Neutrophil (primary cell): ENCODE measurements around the gene SDK2.

Source experiments
- H3K27ac ChIP-seq: fragments of 200-600 bp; sonication (generic); 2 replicates; pipeline ENCODE4 v1.5.1; 2016; ENCODE audit warnings: mild to moderate bottlenecking, moderate library complexity
- H3K27me3 ChIP-seq: fragments of 200-600 bp; sonication (generic); 2 replicates; pipeline ENCODE4 v1.6.0; 2016; ENCODE audit warnings: mild to moderate bottlenecking
- H3K36me3 ChIP-seq: fragments of 200-600 bp; sonication (generic); 2 replicates; pipeline ENCODE4 v1.5.1; 2017
- H3K4me1 ChIP-seq, 2 experiments: fragments of 200-600 bp in 1 of 2; sonication (generic) in 1 of 2; 1 replicate in 1 of 2; 2 replicates in 1 of 2; pipeline versions ENCODE4 v1.5.1 to v1.6.1; 2013 to 2016; ENCODE audit warnings: low read depth in 1 of 2, low read length in 1 of 2, mild to moderate bottlenecking in 1 of 2, moderate library complexity in 1 of 2; ENCODE audit not compliant: control insufficient read depth in 1 of 2, insufficient read depth in 1 of 2
- H3K4me3 ChIP-seq, 2 experiments: fragments of 200-600 bp in 1 of 2; sonication (generic) in 1 of 2; 1 replicate in 1 of 2; 2 replicates in 1 of 2; pipeline ENCODE4 v1.5.1; 2013 to 2016; ENCODE audit warnings: low read depth in 1 of 2, low read length in 1 of 2, mild to moderate bottlenecking in 1 of 2, moderate library complexity in 1 of 2
- H3K9me3 ChIP-seq: fragments of 200-600 bp; sonication (generic); 2 replicates; pipeline ENCODE4 v1.5.1; 2016
- TF ChIP-seq, protein P1 (sequence below): fragments of 200-600 bp; sonication (generic); IDR thresholded peaks from 2 replicates; pipeline ENCODE4 v1.5.1; 2016; ENCODE audit warnings: antibody characterized with exemption

SDK2 gene

DNA sequence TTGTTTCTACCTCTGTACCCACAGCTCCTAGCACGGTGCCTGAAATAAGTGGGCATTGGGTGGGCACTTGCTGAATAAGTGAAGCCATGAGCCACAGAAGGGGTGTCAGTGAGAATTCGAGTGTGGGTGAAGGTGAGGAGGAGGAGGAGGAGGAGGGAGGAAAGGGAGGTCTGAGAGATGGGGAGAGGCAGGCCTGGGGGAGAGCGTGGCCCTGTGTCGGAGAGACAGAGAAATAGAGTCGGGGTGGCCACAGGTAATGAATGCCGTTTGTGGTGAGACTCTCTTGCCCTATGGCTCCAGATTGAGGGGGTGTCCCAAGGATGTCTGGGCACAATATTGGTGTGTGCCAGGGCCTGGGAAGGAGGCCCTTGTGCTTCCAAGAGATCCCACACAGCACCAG, 49.2 kb downstream of the SDK2 start:
- H3K27ac ChIP-seq: no peak overlapping the region
- H3K27me3 ChIP-seq: peaks cover 36% of the 10 kb centered on the region
- H3K4me1 ChIP-seq: no peaks in the 10 kb centered on the region
- TF ChIP-seq, protein P1, sequence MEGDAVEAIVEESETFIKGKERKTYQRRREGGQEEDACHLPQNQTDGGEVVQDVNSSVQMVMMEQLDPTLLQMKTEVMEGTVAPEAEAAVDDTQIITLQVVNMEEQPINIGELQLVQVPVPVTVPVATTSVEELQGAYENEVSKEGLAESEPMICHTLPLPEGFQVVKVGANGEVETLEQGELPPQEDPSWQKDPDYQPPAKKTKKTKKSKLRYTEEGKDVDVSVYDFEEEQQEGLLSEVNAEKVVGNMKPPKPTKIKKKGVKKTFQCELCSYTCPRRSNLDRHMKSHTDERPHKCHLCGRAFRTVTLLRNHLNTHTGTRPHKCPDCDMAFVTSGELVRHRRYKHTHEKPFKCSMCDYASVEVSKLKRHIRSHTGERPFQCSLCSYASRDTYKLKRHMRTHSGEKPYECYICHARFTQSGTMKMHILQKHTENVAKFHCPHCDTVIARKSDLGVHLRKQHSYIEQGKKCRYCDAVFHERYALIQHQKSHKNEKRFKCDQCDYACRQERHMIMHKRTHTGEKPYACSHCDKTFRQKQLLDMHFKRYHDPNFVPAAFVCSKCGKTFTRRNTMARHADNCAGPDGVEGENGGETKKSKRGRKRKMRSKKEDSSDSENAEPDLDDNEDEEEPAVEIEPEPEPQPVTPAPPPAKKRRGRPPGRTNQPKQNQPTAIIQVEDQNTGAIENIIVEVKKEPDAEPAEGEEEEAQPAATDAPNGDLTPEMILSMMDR: no peak
- H3K4me3 ChIP-seq: no peak overlapping the region
- no peaks in the 10 kb centered on the region for H3K9me3 ChIP-seq
- H3K36me3 ChIP-seq: no peaks in the 10 kb centered on the region

DNA sequence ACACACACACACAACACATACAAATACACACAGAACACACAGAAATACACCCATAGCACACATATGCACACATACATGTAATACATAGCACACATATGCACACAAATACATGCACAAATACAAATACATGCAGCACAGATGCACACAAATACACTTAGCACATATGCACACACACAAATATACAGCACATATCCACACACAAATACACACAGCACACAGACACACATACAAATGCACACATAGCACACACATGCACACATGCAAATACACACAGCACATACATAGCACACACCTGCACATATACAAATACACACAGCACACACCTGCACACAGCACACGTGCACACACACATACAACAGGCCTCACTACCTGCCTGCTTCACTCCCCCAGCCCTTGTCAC, 49.6 kb downstream of the SDK2 start:
- Histone ChIP-seq H3K36me3 (no peaks in the 10 kb centered on the region), H3K27me3 (peaks cover 36% of the 10 kb centered on the region), H3K9me3 (no peaks in the 10 kb centered on the region), H3K27ac (no peak overlapping the region), H3K4me3 (no peak overlapping the region), H3K4me1 (no peaks in the 10 kb centered on the region)
- TF ChIP-seq, protein P1: no peak

DNA sequence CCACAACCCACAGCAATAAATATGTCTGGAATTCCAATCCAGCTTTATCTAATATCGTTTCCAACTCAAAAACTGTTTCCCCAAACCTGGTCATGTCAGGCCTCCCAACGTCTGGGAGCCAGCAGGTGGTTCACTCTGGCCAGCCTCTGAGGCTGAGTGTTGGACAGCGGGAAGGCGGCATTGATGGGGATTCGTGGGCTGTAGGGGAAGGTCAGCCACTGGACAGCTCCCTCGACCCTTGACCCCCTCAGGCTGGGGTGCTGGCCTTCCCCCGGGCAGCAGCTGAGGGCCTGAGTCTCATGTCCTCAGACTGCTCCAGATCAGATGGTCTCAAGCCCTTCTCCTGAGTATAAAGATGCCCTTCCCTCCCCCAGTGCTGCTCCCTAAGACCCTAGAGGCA, 50.2 kb downstream of the SDK2 start:
- Histone ChIP-seq H3K4me3 (no peak overlapping the region), H3K9me3 (no peaks in the 10 kb centered on the region), H3K36me3 (no peaks in the 10 kb centered on the region), H3K27me3 (peaks cover 36% of the 10 kb centered on the region), H3K4me1 (no peaks in the 10 kb centered on the region), H3K27ac (no peak overlapping the region)
- TF ChIP-seq, protein P1: no peak

DNA sequence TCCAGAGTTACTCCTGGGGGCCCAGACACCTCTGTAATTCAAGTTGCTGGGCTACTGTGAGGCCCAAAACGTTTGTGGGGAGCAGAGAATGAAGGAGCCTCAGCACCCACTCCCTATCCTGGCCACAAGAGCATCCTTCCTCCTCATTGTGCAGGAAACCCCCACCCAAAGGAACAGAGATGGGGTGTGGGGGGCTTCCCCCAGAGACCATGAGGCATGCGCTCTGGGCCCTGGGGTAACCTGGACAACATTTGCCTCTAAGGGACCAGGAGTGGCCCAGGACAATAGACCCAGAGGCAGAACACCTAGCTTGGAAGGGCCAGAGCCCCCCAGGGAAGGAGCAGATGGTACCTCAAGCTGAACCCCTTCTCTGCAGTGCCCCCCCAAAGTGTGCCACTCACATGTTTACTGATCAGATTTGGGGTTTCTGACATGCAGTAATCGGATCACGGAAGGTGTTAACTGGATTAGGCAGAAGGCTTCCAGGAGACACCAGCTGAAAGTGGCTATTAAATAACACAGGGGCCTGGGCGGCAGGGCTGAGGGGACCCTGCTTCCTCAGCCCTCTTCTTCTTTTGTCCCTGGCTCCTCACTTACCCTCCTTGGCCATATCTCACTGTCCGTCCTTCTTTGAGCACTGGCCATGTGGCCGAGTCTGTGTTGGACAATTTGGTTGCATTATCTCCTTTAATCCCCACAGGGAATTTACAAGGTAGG, 50.8 kb downstream of the SDK2 start:
- H3K4me3 ChIP-seq: no peak overlapping the region
- no peaks in the 10 kb centered on the region for H3K4me1 ChIP-seq
- peaks cover 36% of the 10 kb centered on the region for H3K27me3 ChIP-seq
- TF ChIP-seq, protein P1: no peak
- H3K36me3 ChIP-seq: no peaks in the 10 kb centered on the region
- no peaks in the 10 kb centered on the region for H3K9me3 ChIP-seq
- no peak overlapping the region for H3K27ac ChIP-seq

DNA sequence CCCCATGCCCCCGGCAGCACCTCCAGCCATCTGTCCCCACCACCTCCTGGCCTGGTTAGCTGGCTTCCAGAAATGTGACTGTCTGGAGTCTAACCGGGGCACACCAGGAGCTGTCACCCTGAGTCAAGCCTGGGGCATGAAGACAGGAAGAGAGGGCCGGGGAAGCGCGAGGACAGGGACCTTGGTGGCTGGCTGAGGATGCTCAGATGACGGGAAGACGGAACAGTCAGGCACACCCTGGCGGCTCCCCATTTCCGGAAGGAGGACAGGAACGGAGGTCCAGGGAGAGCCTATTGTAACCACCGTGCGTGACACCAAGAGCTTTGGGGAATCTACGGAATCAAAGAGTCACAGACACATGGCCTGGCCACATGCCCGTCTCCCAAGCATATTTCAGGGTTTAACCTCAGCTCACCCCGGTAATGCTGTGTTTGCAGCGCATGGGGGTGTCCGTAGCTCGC, 51.7 kb downstream of the SDK2 start:
- TF ChIP-seq, protein P1: no peak
- H3K9me3 ChIP-seq: no peaks in the 10 kb centered on the region
- H3K27ac ChIP-seq: no peak overlapping the region
- H3K27me3 ChIP-seq: peaks cover 36% of the 10 kb centered on the region
- H3K4me3 ChIP-seq: no peak overlapping the region
- no peaks in the 10 kb centered on the region for H3K4me1 ChIP-seq
- no peaks in the 10 kb centered on the region for H3K36me3 ChIP-seq
